ENCODE data around the gene PERM1.
"Not testable (repeated sequence)": the region's sequence is repeated elsewhere in the genome, so short reads cannot be mapped to it uniquely, and the experiment has no call there.

The PERM1 gene

GRCh38 chr1:999725-1000356 is 17.9 kb upstream of the PERM1 start, which contains the start of gene HES4:
Gene HES4 (minus strand): TSS chr1:1000097. CDS start chr1:999973, 124 bp downstream.
- DNase-seq, result peak; percentile 83
- in situ Hi-C loops (cut with MboI; ENCODE audit: low pct_unique_long_range_greater_than_20kb, low sequenced_read_pairs), result no loop called here

- DNase-seq, result peak; percentile 28
- in situ Hi-C loops (cut with MboI; ENCODE audit: low pct_unique_long_range_greater_than_20kb, low sequenced_read_pairs), result no loop called here
Measured at GRCh38 chr1:998995-999724, 17.3 kb upstream of the PERM1 start.

GRCh38 chr1:998745-998994 is 16.8 kb upstream of the PERM1 start:
- in situ Hi-C loops (cut with MboI; ENCODE audit: low pct_unique_long_range_greater_than_20kb, low sequenced_read_pairs), result no loop called here

GRCh38 chr1:997993-998744 is 16.3 kb upstream of the PERM1 start:
- in situ Hi-C loops (cut with MboI; ENCODE audit: low pct_unique_long_range_greater_than_20kb, low sequenced_read_pairs), result no loop called here
- no peak for DNase-seq

More at GRCh38 chr1:998745-998994, 16.8 kb upstream of the PERM1 start:
- no peak for DNase-seq

GRCh38 chr1:997713-997992 is 15.8 kb upstream of the PERM1 start:
- DNase-seq, result no peak
- in situ Hi-C loops (cut with MboI; ENCODE audit: low pct_unique_long_range_greater_than_20kb, low sequenced_read_pairs), result no loop called here

GRCh38 chr1:996851-997712 is 15.2 kb upstream of the PERM1 start:
- in situ Hi-C loops (cut with MboI; ENCODE audit: low pct_unique_long_range_greater_than_20kb, low sequenced_read_pairs), result no loop called here
- no peak for DNase-seq

- no peak for DNase-seq
- in situ Hi-C loops (cut with MboI; ENCODE audit: low pct_unique_long_range_greater_than_20kb, low sequenced_read_pairs), result no loop called here
Measured at GRCh38 chr1:995665-996633, 14.1 kb upstream of the PERM1 start.

- in situ Hi-C loops (cut with MboI; ENCODE audit: low pct_unique_long_range_greater_than_20kb, low sequenced_read_pairs); DNase-seq: not testable (repeated sequence)
Measured at GRCh38 chr1:994546-994945, 12.7 kb upstream of the PERM1 start.

- no peak for DNase-seq
- in situ Hi-C loops (cut with MboI; ENCODE audit: low pct_unique_long_range_greater_than_20kb, low sequenced_read_pairs), result no loop called here
Measured at GRCh38 chr1:993379-993995, 11.6 kb upstream of the PERM1 start.

GRCh38 chr1:992362-992761 is 10.5 kb upstream of the PERM1 start:
- in situ Hi-C loops (cut with MboI; ENCODE audit: low pct_unique_long_range_greater_than_20kb, low sequenced_read_pairs), result no loop called here

GRCh38 chr1:991895-992294 is 10.0 kb upstream of the PERM1 start:
- in situ Hi-C loops (cut with MboI; ENCODE audit: low pct_unique_long_range_greater_than_20kb, low sequenced_read_pairs), result no loop called here
- DNase-seq, result no peak

More at GRCh38 chr1:992362-992761, 10.5 kb upstream of the PERM1 start:
- no peak for DNase-seq

- DNase-seq; in situ Hi-C loops (cut with MboI; ENCODE audit: low pct_unique_long_range_greater_than_20kb, low sequenced_read_pairs): not testable (repeated sequence)
Measured at GRCh38 chr1:991275-991674, 9.4 kb upstream of the PERM1 start.

- DNase-seq, result not testable (repeated sequence)
Measured at GRCh38 chr1:988061-988460, 6.2 kb upstream of the PERM1 start.

GRCh38 chr1:985126-985525 is 3.2 kb upstream of the PERM1 start:
- DNase-seq, result no peak
- in situ Hi-C loops (cut with MboI; ENCODE audit: low pct_unique_long_range_greater_than_20kb, low sequenced_read_pairs), result no loop called here

More at GRCh38 chr1:988061-988460, 6.2 kb upstream of the PERM1 start:
- in situ Hi-C loops (cut with MboI; ENCODE audit: low pct_unique_long_range_greater_than_20kb, low sequenced_read_pairs), result not testable (repeated sequence)

- DNase-seq, result no peak
- in situ Hi-C loops (cut with MboI; ENCODE audit: low pct_unique_long_range_greater_than_20kb, low sequenced_read_pairs), result no loop called here
Measured at GRCh38 chr1:984476-984814, 2.6 kb upstream of the PERM1 start.

- no peak for DNase-seq
- in situ Hi-C loops (cut with MboI; ENCODE audit: low pct_unique_long_range_greater_than_20kb, low sequenced_read_pairs), result no loop called here
Measured at GRCh38 chr1:983798-984475, 2.0 kb upstream of the PERM1 start.

GRCh38 chr1:982765-983436 is 1.0 kb upstream of the PERM1 start:
- in situ Hi-C loops (cut with MboI; ENCODE audit: low pct_unique_long_range_greater_than_20kb, low sequenced_read_pairs), result no loop called here
- no peak for DNase-seq
